Measurements from ENCODE around the gene GSTK1. TPM values are rescaled to one million over a fixed set of nuclear protein-coding genes. Genes with fewer than 3 reads are reported as not detected.
A peak's percentile ranks its signal among the peaks of the same experiment; 100 is the strongest.
"Not testable (repeated sequence)": the region's sequence is repeated elsewhere in the genome, so short reads cannot be mapped to it uniquely, and the experiment has no call there.

GSTK1 gene
- total RNA-seq, 2 experiments from 2014 or later = 335 to 436 TPM

DNA sequence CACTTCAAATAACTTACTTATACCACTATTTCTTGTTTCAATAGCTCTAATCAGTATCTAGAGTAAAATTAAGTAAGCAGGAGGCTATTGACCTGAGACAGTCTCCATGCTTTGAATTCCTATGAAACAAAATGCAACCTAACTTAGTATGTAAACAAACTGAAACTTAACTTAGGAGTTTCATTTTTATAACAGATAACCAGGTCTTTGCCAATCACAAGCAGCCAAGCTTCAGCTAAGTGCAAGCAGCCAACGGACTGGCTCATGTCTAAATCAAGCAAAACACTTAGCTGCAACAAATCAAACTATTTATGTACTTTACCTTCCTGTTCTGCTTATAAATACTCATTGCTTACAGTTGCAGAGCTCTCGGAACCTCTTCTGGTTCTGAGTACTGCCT is 4.4 kb upstream of the GSTK1 start:
- peak; percentile 73 for DNase-seq
- Mint-ChIP-seq H3K4me1 (peaks cover 64% of the 10 kb centered on the region), H3K27me3 (no peaks in the 10 kb centered on the region), H3K27ac (peak overlapping the region; percentile 94), H3K4me3 (peak overlapping the region; percentile 51), H3K9me3 (ENCODE audit: low read depth) (peaks cover 6% of the 10 kb centered on the region), H3K36me3 (peaks cover 15% of the 10 kb centered on the region)
- ATAC-seq = peak; percentile 41
- CTCF ChIA-PET = interaction anchor here (0.7 to 7.5 kb wide), 6 partner anchors 9 to 157 kb away, joined by 3 to 68 read pairs (median 4); no protein-coding TSS in a partner anchor

DNA sequence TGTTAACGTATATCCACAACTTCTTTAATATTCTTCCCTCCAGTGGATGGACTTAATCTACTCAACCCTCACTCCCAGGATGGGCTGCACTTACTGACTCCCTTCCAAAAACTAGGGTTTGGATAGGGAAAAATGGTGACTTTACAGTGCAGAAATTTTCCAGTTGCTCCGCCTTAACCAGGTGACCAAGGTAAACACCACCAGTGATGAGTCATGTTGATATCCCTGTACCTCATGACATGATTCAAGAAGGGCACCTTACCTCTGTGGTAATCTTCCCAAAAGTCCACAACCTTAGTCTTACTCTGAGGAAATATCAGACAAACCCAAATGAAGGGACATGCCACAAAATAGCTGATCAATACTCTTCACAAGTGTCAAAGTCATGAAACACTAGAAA is 3.5 kb upstream of the GSTK1 start:
- Mint-ChIP-seq H3K27ac (peak overlapping the region; percentile 94), H3K4me1 (peaks cover 65% of the 10 kb centered on the region), H3K4me3 (no peak overlapping the region), H3K36me3 (peaks cover 17% of the 10 kb centered on the region), H3K27me3 (no peaks in the 10 kb centered on the region), H3K9me3 (ENCODE audit: low read depth) (peaks cover 3% of the 10 kb centered on the region)
- CTCF ChIA-PET = interaction anchor here (1.4 to 8.3 kb wide), 2 partner anchors 18 to 28 kb away, joined by 6 to 89 read pairs; partner anchors contain the start of gene CASP2
- no peak for ATAC-seq
- no peak for DNase-seq

DNA sequence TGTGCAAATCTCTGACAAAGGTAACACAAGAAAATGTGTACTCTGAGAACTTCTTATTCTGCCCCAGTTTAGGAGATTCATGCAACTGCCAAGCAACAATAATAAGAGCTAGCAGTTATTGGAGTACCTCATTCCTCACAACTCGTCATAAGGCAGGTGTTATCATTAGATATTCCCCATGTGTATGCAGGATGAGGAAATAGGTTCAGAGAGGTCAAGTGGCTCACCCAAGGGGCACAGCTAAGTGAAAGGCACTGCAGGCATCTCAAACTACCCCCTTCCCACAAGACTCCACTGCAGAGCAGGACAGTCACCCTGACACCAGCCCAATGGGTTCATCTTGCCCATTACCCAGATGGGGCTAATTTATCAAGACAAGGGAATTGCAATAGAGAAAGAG is 1.3 kb upstream of the GSTK1 start:
- no peaks in the 10 kb centered on the region for H3K27me3 Mint-ChIP-seq
- H3K4me1 Mint-ChIP-seq = peaks cover 64% of the 10 kb centered on the region
- ATAC-seq = no peak
- H3K4me3 Mint-ChIP-seq = peak overlapping the region; percentile 1
- H3K9me3 Mint-ChIP-seq (ENCODE audit: low read depth) = peaks cover 3% of the 10 kb centered on the region
- DNase-seq = no peak
- peaks cover 32% of the 10 kb centered on the region for H3K36me3 Mint-ChIP-seq
- CTCF ChIA-PET = interaction anchor here (4.2 to 8.3 kb wide), 3 partner anchors 18 to 25 kb away, joined by 18 to 89 read pairs (median 28); partner anchors contain the start of gene CASP2
- H3K27ac Mint-ChIP-seq = peak overlapping the region; percentile 56

DNA sequence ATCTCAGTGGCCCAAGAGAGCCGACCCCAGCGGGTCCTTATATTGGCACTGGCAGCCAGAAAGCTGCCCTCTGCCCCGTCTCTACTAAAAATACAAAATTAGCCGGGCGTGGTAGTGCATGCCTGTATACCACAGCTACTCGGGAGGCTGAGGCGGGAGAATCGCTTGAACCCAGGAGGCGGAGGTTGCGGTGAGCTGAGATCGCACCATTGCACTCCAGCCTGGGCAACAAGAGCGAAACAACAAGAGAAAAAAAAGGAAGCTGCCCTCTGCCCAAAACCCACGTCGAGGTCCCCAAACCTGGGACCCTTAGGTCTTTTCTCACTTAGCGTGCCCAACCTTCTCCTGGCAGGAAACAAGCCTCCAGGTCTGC is 941 bp downstream of the GSTK1 start:
- Mint-ChIP-seq H3K36me3 (peaks cover 53% of the 10 kb centered on the region), H3K4me3 (peak overlapping the region; percentile 99), H3K27ac (peak overlapping the region; percentile 93), H3K4me1 (peaks cover 61% of the 10 kb centered on the region)
- H3K27me3 Mint-ChIP-seq; DNase-seq; H3K9me3 Mint-ChIP-seq (ENCODE audit: low read depth); ATAC-seq: not testable (repeated sequence)
- CTCF ChIA-PET = interaction anchor here (0.7 to 8.3 kb wide), 11 partner anchors 9 to 116 kb away, joined by 3 to 89 read pairs (median 9); partner anchors contain the start of gene CASP2

DNA sequence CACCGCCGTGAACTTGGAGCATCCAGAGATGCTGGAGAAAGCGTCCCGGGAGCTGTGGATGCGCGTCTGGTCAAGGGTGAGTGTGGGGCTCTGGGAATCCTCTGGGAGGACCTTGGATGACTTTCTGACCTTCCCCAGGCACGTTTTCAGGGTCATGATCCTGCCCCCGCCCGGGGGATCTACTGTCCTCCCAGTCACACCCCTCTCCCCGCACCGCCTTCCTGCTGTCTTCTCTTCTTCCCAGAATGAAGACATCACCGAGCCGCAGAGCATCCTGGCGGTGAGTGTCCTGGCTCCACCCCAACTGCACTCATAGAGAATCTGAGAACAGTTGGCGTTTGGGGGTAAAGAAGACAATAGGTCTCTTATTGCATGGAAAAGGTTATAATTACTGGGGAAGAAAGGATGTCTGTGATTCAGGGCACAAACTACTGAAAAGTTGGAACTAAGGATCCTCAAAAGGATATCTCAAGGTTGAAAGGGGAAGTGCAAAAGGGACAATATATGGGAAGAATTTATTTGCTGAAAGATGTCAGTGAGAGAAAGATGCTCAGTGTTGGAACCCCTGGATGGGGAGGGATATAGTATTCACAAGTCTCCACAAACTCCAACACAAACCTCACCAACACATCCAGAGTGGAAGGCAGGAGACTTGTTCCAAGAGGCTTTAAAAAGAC is 1.9 kb downstream of the GSTK1 start:
- CTCF ChIA-PET = interaction anchor here (0.6 to 8.3 kb wide), 8 partner anchors 10 to 115 kb away, joined by 3 to 89 read pairs (median 8); partner anchors contain the start of gene CASP2
- DNase-seq = no peak
- Mint-ChIP-seq H3K27me3 (no peaks in the 10 kb centered on the region), H3K36me3 (peaks cover 62% of the 10 kb centered on the region), H3K9me3 (ENCODE audit: low read depth) (peaks cover 3% of the 10 kb centered on the region), H3K27ac (peak overlapping the region; percentile 93), H3K4me1 (peaks cover 56% of the 10 kb centered on the region), H3K4me3 (peak overlapping the region; percentile 99)
- ATAC-seq = no peak

DNA sequence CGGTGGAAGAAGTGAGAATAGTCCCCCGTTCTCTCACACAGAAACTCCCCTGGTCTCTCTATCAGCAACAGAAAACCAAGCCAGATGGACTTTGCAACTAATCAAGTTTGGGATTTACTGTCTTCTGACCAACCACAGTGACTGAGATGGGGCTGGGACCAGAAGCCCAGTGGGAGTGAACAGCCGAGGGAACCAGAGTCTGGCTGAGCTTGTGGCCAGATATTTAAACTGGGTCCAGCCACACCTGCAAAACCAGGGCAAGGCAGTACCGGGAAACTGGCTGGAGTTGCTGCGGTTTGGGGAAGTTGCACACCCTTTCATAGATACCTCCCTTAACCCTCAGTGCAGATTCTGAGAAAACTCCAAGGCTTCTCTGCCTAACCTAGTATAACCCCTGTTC is 6.0 kb downstream of the GSTK1 start:
- Mint-ChIP-seq H3K27me3 (no peaks in the 10 kb centered on the region), H3K27ac (no peak overlapping the region), H3K4me1 (peaks cover 43% of the 10 kb centered on the region), H3K36me3 (peaks cover 59% of the 10 kb centered on the region), H3K4me3 (no peak overlapping the region), H3K9me3 (ENCODE audit: low read depth) (no peaks in the 10 kb centered on the region)
- DNase-seq (no peak), ATAC-seq (no peak)
- CTCF ChIA-PET = interaction anchor here (2.2 kb wide), 1 partner anchor 29 kb away, joined by 7 read pairs; no protein-coding TSS in a partner anchor

DNA sequence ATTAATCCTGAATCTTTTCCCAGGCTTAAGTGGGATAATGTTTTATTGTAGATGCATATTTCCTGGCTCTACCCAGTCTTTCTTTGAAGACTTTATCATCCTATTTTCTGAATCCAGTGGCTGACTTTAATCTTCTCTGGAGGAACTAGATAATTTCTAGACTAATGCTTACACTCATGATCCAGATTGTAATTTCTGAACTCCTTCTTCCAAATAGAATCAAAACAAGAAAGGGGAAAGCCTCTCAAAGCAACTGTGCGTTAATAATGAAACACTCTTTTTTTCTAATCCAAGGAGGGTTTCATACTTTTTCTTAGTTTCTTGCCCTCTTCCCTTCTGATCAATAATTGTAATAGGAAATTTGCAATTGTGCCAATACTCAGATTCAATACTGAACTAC is 8.0 kb downstream of the GSTK1 start:
- H3K4me1 Mint-ChIP-seq = peaks cover 26% of the 10 kb centered on the region
- H3K27ac Mint-ChIP-seq = no peak overlapping the region
- CTCF ChIA-PET = interaction anchor here (0.7 to 1.1 kb wide), 4 partner anchors 8 to 44 kb away, joined by 3 read pairs; partner anchors contain the start of genes CASP2, CLCN1 and GSTK1
- DNase-seq (no peak), ATAC-seq (no peak)
- H3K9me3 Mint-ChIP-seq (ENCODE audit: low read depth) = no peaks in the 10 kb centered on the region
- H3K4me3 Mint-ChIP-seq = no peak overlapping the region
- H3K36me3 Mint-ChIP-seq = peaks cover 42% of the 10 kb centered on the region
- no peaks in the 10 kb centered on the region for H3K27me3 Mint-ChIP-seq

DNA sequence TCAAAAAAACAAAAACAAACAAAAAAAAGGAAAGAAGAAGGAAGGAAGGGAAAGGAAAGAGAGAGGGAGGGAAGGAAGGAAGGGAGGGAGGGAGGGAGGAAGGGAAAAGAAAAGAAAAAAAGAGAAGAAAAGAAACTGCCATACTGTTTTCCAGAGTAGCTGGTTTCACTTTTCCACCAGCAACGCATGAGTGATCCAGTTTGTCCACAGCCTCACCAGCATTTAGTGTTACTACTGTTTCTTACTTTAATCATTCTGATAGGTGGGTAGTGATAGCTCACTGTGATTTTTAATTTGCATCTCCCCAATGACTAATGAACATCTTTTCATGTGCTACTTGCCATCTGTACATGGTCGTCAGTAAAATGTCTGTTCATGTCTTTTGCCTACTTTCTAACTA is 9.6 kb downstream of the GSTK1 start:
- Mint-ChIP-seq H3K27me3 (no peaks in the 10 kb centered on the region), H3K9me3 (ENCODE audit: low read depth) (no peaks in the 10 kb centered on the region), H3K36me3 (peaks cover 29% of the 10 kb centered on the region), H3K27ac (no peak overlapping the region), H3K4me1 (peaks cover 13% of the 10 kb centered on the region), H3K4me3 (no peak overlapping the region)
- DNase-seq (no peak), ATAC-seq (no peak)
- CTCF ChIA-PET = interaction anchor here (1.1 to 1.7 kb wide), 5 partner anchors 9 to 26 kb away, joined by 3 to 4 read pairs (median 4); partner anchors contain the start of gene GSTK1

DNA sequence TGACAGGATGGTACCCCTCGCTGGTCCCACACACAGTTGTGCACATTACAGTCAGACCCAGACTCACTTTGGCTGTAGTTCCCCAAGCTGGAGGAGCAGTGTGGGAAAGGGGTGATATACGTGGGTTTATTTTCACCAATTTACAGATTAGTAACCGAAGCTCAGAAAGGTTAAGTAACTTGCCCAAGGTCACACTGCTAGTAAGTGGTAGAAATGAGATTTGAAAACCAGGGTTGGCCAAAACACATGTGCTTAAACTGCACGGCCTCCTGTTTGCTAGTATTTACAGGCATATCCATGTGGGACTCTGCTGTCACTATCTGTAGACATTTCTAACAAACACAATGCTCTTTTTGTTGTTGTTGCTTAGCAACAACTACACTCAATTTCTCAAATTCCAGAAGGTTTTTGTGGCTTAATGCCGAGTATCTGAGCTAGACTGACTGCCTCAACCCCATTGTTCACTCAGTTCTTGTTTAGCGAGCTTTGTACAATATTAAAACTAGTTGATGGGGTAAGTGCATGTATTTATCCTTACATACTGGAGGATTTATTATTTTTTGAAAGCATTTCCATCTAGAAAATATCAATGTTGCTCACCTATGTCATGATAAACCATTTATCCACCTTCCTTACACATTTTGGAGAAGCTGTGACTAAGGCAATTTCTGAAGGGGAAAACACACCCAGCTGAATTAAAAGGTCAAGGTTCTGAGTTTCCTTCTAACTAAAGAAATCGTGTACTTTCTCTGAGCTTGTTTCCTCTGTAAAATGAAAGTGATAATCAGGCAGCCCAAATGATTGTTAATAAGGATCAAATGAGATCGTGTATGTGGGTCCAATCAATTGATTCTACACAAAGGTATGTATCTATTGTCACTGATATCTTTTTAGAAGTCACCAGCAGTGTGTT is 16.2 kb downstream of the GSTK1 start:
- no peaks in the 10 kb centered on the region for H3K27me3 Mint-ChIP-seq
- H3K4me1 Mint-ChIP-seq = peaks cover 36% of the 10 kb centered on the region
- DNase-seq = no peak
- CTCF ChIA-PET = interaction anchor here (0.6 to 3.3 kb wide), 14 partner anchors 12 to 101 kb away, joined by 3 to 28 read pairs (median 6); partner anchors contain the start of gene GSTK1
- H3K36me3 Mint-ChIP-seq = no peaks in the 10 kb centered on the region
- peak; percentile 74 for ATAC-seq
- peak overlapping the region; percentile 81 for H3K27ac Mint-ChIP-seq
- no peaks in the 10 kb centered on the region for H3K9me3 Mint-ChIP-seq (ENCODE audit: low read depth)
- peak overlapping the region; percentile 62 for H3K4me3 Mint-ChIP-seq

DNA sequence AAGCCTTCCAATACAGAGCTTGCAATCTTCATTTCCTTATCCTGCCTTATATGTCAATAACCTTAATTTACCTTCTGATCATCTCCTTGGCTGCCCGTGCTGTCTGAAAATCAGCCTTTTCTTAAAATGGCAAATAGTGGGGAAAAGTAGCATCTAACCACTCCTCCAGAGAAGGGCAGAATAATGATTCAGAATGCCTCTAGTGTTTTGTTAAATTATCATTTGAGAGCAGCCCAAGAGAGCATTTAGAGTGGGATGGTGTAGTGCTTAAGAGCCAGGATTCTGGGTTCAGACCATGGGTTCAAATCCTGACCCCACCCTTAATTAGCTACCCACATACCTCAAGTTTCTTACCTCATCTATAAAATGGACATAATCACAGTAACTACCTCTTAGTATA is 16.9 kb downstream of the GSTK1 start:
- peak; percentile 31 for ATAC-seq
- H3K9me3 Mint-ChIP-seq (ENCODE audit: low read depth) = no peaks in the 10 kb centered on the region
- no peak for DNase-seq
- peak overlapping the region; percentile 62 for H3K4me3 Mint-ChIP-seq
- H3K27ac Mint-ChIP-seq = peak overlapping the region; percentile 81
- CTCF ChIA-PET = interaction anchor here (0.9 to 3.3 kb wide), 9 partner anchors 12 to 100 kb away, joined by 4 to 28 read pairs (median 6); partner anchors contain the start of gene GSTK1
- H3K36me3 Mint-ChIP-seq = no peaks in the 10 kb centered on the region
- peaks cover 36% of the 10 kb centered on the region for H3K4me1 Mint-ChIP-seq
- H3K27me3 Mint-ChIP-seq = no peaks in the 10 kb centered on the region

DNA sequence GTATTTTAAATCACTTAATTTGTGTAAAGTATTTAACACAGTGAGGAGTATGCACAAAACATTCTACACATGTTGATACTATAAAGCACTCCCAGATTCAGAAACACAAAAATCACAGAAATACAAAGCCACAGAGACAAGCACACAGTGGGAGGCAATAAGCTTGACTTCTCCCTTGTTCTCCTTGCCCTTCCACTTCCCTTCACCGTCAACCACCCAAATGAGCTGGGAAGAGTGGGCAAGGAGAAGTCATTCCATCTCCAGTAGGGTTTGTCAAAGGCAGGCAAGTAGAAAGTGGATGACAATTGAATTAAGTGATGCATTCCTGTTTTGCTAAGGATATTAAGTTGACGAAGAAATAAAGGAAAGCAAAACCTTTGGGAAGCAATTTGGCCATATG is 17.3 kb downstream of the GSTK1 start:
- CTCF ChIA-PET = interaction anchor here (1.2 to 3.3 kb wide), 8 partner anchors 13 to 100 kb away, joined by 5 to 28 read pairs (median 6); partner anchors contain the start of gene GSTK1
- Mint-ChIP-seq H3K27ac (peak overlapping the region; percentile 81), H3K27me3 (no peaks in the 10 kb centered on the region), H3K4me1 (peaks cover 36% of the 10 kb centered on the region), H3K4me3 (peak overlapping the region; percentile 62), H3K9me3 (ENCODE audit: low read depth) (no peaks in the 10 kb centered on the region), H3K36me3 (no peaks in the 10 kb centered on the region)
- ATAC-seq (no peak), DNase-seq (no peak)

DNA sequence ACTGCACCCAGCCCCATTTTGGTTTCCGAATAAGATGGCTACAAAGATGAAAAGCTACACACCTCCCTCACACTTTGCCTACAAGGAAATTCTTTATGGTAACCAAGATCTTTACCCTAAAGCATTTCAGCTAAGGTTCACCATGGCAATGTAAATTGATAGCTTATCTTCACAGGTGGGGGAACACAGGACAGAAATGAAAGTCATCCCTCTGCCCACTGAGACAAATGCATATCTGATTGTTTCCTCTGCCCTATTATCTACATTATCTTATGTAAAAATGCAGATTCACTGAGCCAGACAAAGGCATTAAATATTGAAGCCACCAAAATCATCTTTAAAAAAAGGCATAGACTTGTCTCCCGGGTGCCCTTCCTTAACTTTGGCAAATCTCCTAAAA is 18.3 kb downstream of the GSTK1 start:
- no peak for ATAC-seq
- Mint-ChIP-seq H3K4me1 (peaks cover 37% of the 10 kb centered on the region), H3K4me3 (no peak overlapping the region), H3K27me3 (no peaks in the 10 kb centered on the region), H3K9me3 (ENCODE audit: low read depth) (no peaks in the 10 kb centered on the region), H3K36me3 (no peaks in the 10 kb centered on the region), H3K27ac (no peak overlapping the region)
- CTCF ChIA-PET = interaction anchor here (1.0 to 3.3 kb wide), 2 partner anchors 9 to 18 kb away, joined by 3 to 28 read pairs; partner anchors contain the start of gene GSTK1
- no peak for DNase-seq

DNA sequence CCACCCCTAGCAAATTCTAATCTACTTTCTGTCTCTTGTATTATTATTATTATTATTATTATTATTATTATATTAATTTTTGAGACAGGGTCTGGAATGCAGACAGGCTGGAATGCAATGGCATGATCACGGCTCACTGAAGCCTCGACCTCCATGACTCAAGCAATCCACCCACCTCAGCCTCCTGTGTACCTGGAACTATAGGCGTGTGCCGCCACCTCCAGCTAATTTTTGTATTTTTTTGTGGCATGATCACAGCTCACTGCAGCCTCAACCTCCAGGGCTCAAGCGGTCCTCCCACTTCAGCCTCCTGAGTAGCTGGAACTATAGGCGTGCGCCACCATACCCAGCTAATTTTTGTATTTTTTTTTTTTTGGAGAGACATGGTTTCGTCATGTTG is 18.9 kb downstream of the GSTK1 start:
- Mint-ChIP-seq H3K27me3 (no peaks in the 10 kb centered on the region), H3K27ac (no peak overlapping the region), H3K4me1 (peaks cover 42% of the 10 kb centered on the region), H3K4me3 (no peak overlapping the region), H3K36me3 (peaks cover 5% of the 10 kb centered on the region), H3K9me3 (ENCODE audit: low read depth) (no peaks in the 10 kb centered on the region)
- CTCF ChIA-PET = interaction anchor here (1.0 to 3.3 kb wide), 4 partner anchors 9 to 98 kb away, joined by 3 to 28 read pairs (median 6); partner anchors contain the start of gene GSTK1
- DNase-seq = no peak
- ATAC-seq = no peak

All from activated CD8-positive, alpha-beta memory T cell treated with anti-CD3 and anti-CD28 coated beads, Interleukin-2, amount 10 ng/mL, durations not matched to agents 7 days and 5 days (primary cell).